Upper lobe of left lung (tissue), 6 donors: ENCODE data around the gene RNF227. TPM values are rescaled to one million over a fixed set of nuclear protein-coding genes. Genes with fewer than 3 reads are reported as not detected.

Source experiments
- ATAC-seq, 2 donors: fragments of 200-7000 bp; cut with Tn5 transposase; one replicate each; pipeline ENCODE4 v1.9.1; 2022; ENCODE audit warnings: mild to moderate bottlenecking in 2 of 2, moderate library complexity in 2 of 2; ENCODE audit not compliant: low FRiP score in 2 of 2
- DNase-seq, 2 donors: peaks; one replicate each; pipeline ENCODE4 v3.0.0-alpha.2; 2019 to 2020
- H3K27ac ChIP-seq, 4 donors: fragments of 200-600 bp; sonication (generic); one replicate each; pipeline ENCODE4 v1.5.1; 2016 to 2019
- H3K27me3 ChIP-seq, 4 donors: fragments of 200-600 bp; sonication (generic); one replicate each; pipeline ENCODE4 v1.5.1; 2017 to 2019
- H3K36me3 ChIP-seq, 4 donors: fragments of 200-600 bp; sonication (generic); one replicate each; pipeline ENCODE4 v1.5.1; 2016 to 2019
- H3K4me1 ChIP-seq, 4 donors: fragments of 200-600 bp; sonication (generic); one replicate each; pipeline ENCODE4 v1.5.1; 2018 to 2019
- H3K4me3 ChIP-seq, 4 donors: fragments of 200-600 bp; sonication (generic); one replicate each; pipeline ENCODE4 v1.5.1; 2017 to 2019; ENCODE audit warnings: mild to moderate bottlenecking in 2 of 4, moderate library complexity in 1 of 4
- H3K9me3 ChIP-seq, 4 donors: fragments of 200-600 bp; sonication (generic); one replicate each; pipeline ENCODE4 v1.5.1; 2018 to 2019
- EP300 ChIP-seq, 4 donors: sonication (generic); formaldehyde crosslinking; IDR thresholded peaks; one replicate each; pipeline ENCODE4 v1.5.1; 2017; ENCODE audit warnings: antibody characterized with exemption in 4 of 4, control low read depth in 2 of 4
- POLR2A ChIP-seq, 4 donors: fragments of 450-650 bp; IDR thresholded peaks; one replicate each; pipeline ENCODE4 v1.5.1; 2016 to 2017; ENCODE audit warnings: antibody characterized with exemption in 4 of 4, mild to moderate bottlenecking in 2 of 4
- POLR2AphosphoS5 ChIP-seq, 2 donors: sonication (generic); formaldehyde crosslinking; IDR thresholded peaks; one replicate each; pipeline ENCODE4 v1.5.1; 2017; ENCODE audit warnings: antibody characterized with exemption in 2 of 2
- WGBS, 2 donors: methylation state at CpG; one replicate each; pipeline ENCODE4 v1.1.5; 2017 to 2018; 5-methylcytosine and 5-hydroxymethylcytosine counted together
- total RNA-seq, 6 donors: library from RNA; depleted of rRNA in 4 of 6; stranded (reverse); fragments of >200 nt in 4 of 6; gene quantifications; one replicate each; pipeline versions ENCODE4 v1.1.0 to v1.2.1, GENCODE V29; 2016 to 2021
- TF ChIP-seq, protein P1 (sequence below), 6 experiments: fragments of 450-650 bp in 4 of 6; fragments of 200-600 bp in 2 of 6; sonication (generic) in 2 of 6; IDR thresholded peaks; one replicate each; pipeline ENCODE4 v1.5.1; 2016 to 2019; ENCODE audit warnings: antibody characterized with exemption in 6 of 6
- donor health status: DM: no; HTN: no; CAD: no; lungs with moderate emphysema.
- donor health status: DM: no; HTN: yes; CAD: no; lungs with severe emphysema.

Gene RNF227
- total RNA-seq, 6 donors from 2014 or later, result 5.5 to 24.5 (median 6.3) TPM

DNA sequence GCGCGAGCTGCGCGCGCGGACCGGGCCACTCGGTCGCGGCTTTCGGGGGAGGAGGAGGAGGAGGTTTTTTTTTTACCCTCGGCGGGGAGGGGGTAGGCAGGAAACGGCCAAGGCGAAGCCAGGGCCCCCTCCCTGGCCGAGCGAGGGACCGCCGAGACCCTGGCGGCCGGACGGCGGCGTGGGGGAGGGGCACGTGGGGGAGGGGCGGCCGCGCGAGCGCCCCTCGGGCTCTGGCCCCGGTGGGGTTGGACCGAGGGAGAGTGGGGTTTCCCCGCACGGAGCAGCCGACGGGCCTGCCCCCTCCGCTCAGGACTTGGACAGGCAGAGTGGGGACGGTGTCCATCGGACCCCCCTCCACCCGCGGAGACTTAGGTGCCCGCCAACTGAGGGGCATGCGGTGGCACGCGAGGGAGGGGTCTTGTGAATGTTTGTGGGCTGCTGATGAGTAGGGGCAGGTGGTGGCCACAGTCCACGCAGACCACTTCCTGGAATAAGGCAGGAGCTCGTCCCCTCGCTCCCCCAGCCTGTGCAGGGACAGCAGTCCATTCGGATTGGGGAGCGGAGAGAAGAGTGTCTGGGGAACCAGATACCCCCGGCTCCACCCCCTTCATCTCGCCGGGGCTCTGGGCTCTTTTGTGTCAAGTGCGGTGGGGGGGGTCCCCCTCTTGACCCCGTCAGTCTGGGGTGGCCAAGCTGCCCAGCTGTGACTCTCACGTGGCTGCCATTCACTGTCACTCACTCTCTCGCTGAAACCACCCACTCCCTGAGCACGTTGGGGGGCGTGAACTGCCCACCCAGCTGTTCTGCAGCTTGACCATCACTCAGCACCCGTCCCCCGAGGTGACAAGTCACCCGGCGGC is 30.5 kb downstream of the RNF227 start:
- WGBS, 2 donors, result 1% methylated on average over 19 to 48 of the region's 64 CpGs
- Histone ChIP-seq H3K4me1 (peaks cover 56 to 68% (median 62%) of the 10 kb centered on the region in 4 donors), H3K27me3 (no peaks in the 10 kb centered on the region), H3K36me3 (peaks cover 0 to 18% (median under 1%) of the 10 kb centered on the region in 4 donors), H3K4me3 (peak overlapping the region; percentile 62 to 96 (median 78)), H3K9me3 (no peaks in the 10 kb centered on the region), H3K27ac (peak overlapping the region; percentile 89 to 96 (median 92))
- TF ChIP-seq, protein P1, sequence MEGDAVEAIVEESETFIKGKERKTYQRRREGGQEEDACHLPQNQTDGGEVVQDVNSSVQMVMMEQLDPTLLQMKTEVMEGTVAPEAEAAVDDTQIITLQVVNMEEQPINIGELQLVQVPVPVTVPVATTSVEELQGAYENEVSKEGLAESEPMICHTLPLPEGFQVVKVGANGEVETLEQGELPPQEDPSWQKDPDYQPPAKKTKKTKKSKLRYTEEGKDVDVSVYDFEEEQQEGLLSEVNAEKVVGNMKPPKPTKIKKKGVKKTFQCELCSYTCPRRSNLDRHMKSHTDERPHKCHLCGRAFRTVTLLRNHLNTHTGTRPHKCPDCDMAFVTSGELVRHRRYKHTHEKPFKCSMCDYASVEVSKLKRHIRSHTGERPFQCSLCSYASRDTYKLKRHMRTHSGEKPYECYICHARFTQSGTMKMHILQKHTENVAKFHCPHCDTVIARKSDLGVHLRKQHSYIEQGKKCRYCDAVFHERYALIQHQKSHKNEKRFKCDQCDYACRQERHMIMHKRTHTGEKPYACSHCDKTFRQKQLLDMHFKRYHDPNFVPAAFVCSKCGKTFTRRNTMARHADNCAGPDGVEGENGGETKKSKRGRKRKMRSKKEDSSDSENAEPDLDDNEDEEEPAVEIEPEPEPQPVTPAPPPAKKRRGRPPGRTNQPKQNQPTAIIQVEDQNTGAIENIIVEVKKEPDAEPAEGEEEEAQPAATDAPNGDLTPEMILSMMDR (IDR thresholded peaks at IDR 0.05), result no peak
- no peak for TF ChIP-seq EP300 (IDR thresholded peaks at IDR 0.05)
- peak in 2 of 4 donors; percentile 32 to 65 for TF ChIP-seq POLR2A (IDR thresholded peaks at IDR 0.05)
- TF ChIP-seq POLR2AphosphoS5 (IDR thresholded peaks at IDR 0.05), result peak; percentile 33 to 54
- DNase-seq (peak; percentile 73 to 92), ATAC-seq (peak in 1 of 2 donors; percentile 5)

DNA sequence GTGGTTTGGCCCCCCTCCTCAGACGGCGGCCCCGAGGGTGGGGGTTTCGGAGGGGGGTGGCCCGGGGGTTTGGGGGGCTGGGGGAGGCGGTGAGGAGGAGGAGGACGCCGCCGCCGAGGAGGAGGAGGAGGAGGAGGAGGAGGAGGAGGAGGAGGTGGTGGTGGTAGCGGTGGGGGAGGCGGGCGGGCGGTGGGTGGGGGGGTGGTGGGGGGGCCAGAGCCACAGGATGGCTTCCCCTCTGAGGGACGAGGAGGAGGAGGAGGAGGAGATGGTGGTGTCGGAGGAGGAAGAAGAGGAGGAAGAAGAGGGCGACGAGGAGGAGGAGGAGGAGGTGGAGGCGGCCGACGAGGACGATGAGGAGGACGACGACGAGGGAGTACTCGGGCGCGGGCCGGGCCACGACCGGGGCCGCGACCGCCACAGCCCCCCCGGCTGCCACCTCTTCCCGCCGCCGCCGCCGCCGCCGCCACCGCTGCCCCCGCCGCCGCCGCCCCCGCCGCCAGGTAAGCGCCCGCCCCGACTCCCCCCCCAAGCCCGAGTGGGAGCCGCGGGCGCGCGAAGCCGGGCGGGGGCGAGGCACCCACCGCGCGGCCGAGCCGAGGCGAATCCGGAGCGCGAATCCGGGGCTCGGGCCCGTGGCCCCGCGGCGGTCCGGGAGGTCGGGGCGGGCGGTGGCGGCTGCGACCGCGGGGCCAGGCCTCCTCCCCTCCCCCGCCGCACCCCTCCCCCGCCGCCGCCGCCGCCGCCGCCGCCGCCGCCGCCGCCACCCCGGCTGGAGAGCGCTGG is 31.3 kb downstream of the RNF227 start:
- Histone ChIP-seq H3K36me3 (peaks cover 0 to 15% (median 2%) of the 10 kb centered on the region in 4 donors), H3K27me3 (no peaks in the 10 kb centered on the region), H3K9me3 (no peaks in the 10 kb centered on the region), H3K27ac (peak overlapping the region; percentile 89 to 96 (median 92)), H3K4me3 (peak overlapping the region; percentile 50 to 96 (median 73)), H3K4me1 (peaks cover 52 to 65% (median 57%) of the 10 kb centered on the region in 4 donors)
- no peak for TF ChIP-seq EP300 (IDR thresholded peaks at IDR 0.05)
- TF ChIP-seq, protein P1 (IDR thresholded peaks at IDR 0.05), result no peak
- no peak for TF ChIP-seq POLR2AphosphoS5 (IDR thresholded peaks at IDR 0.05)
- TF ChIP-seq POLR2A (IDR thresholded peaks at IDR 0.05), result no peak
- DNase-seq (peak in 1 of 2 donors; percentile 90), ATAC-seq (no peak)
- WGBS, 2 donors, result 0 to 1% methylated on average over 6 to 43 of the region's 100 CpGs

DNA sequence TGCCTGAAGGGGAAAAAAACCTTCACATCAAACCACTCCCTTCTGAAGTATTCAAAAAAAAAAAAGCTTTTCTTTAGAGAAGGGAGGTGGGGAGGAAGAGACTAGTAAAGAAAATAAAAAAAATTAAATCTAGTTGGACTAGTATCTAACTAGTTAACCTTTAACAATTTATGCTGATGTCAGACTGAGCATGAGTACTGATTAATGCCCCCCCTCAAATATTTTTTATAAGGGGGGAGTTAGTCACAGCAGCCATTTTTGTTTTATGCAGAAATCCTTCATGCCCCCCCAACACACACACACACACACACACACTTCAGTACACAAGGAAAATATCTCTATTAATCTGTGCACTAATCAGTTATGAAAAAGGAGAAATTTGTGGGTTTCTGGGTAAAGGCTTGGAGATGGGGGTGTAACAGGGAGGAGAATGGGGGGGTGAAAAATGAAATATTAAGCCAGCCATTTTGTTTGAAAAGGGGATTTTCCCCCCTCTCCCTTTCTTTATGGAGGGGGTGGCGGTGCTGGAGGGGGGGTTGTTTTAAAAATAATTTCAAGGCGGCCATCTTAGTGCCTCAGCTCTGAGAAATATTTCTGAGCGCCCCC is 32.2 kb downstream of the RNF227 start:
- ATAC-seq (no peak), DNase-seq (no peak)
- H3K9me3 ChIP-seq, result no peaks in the 10 kb centered on the region
- 6 to 8% methylated on average over 3 of the region's 3 CpGs for WGBS, 2 donors
- H3K4me1 ChIP-seq, result peaks cover 43 to 56% (median 48%) of the 10 kb centered on the region in 4 donors
- no peaks in the 10 kb centered on the region for H3K27me3 ChIP-seq
- H3K27ac ChIP-seq, result peak overlapping the region; percentile 89 to 96 (median 92)
- H3K4me3 ChIP-seq, result peak overlapping the region in 3 of 4 donors; percentile 62 to 96 (median 84)
- peaks cover 0 to 15% (median 2%) of the 10 kb centered on the region in 4 donors for H3K36me3 ChIP-seq
- TF ChIP-seq EP300 (IDR thresholded peaks at IDR 0.05) (no peak), POLR2AphosphoS5 (IDR thresholded peaks at IDR 0.05) (no peak), POLR2A (IDR thresholded peaks at IDR 0.05) (no peak)
- TF ChIP-seq, protein P1 (IDR thresholded peaks at IDR 0.05), result no peak

DNA sequence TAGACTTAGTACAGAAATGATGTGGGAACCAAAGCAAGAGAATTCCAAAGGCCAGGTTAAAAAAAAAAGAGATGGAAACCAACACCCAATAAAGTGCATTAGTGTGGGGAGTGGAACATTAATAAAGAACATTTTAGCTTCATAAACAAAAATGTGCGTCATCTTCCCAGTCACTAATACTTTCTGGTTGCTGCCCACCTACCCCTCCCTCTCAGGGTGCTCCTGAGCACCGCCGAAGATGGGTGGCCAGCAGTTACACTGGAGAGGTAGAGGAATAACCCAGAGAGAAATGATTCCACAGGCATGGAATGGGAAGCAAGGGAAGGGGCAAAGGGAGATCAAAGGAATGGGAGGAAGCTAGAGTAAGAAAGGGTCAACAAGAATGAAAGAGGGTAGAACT is 33.5 kb downstream of the RNF227 start:
- peak overlapping the region in 3 of 4 donors; percentile 7 to 96 (median 27) for H3K27ac ChIP-seq
- H3K4me1 ChIP-seq, result peaks cover 31 to 43% (median 36%) of the 10 kb centered on the region in 4 donors
- H3K4me3 ChIP-seq, result no peak overlapping the region
- WGBS, 2 donors, result 80 to 92% methylated on average over 3 of the region's 3 CpGs
- no peaks in the 10 kb centered on the region for H3K27me3 ChIP-seq
- no peaks in the 10 kb centered on the region for H3K9me3 ChIP-seq
- TF ChIP-seq POLR2A (IDR thresholded peaks at IDR 0.05) (no peak), EP300 (IDR thresholded peaks at IDR 0.05) (no peak), POLR2AphosphoS5 (IDR thresholded peaks at IDR 0.05) (no peak)
- TF ChIP-seq, protein P1 (IDR thresholded peaks at IDR 0.05), result no peak
- no peak for ATAC-seq
- H3K36me3 ChIP-seq, result peaks cover 0 to 19% (median 2%) of the 10 kb centered on the region in 4 donors
- DNase-seq, result no peak
